DMS53 treated with DMSO at 0.1 percent for 48 hours (cell line): Measurements from ENCODE around the gene TSBP1.
"Not testable (repeated sequence)": the region's sequence is repeated elsewhere in the genome, so short reads cannot be mapped to it uniquely, and the experiment has no call there.

Experiments
- DNase-seq: peaks from one replicate; lab custom pipeline; 2025; ENCODE audit not compliant: unreplicated experiment; lab: John Stamatoyannopoulos, UW

The TSBP1 gene

GRCh38 chr6:32291543-32291942 lies 80.2 kb downstream of the TSBP1 start:
- DNase-seq = no peak

DNA sequence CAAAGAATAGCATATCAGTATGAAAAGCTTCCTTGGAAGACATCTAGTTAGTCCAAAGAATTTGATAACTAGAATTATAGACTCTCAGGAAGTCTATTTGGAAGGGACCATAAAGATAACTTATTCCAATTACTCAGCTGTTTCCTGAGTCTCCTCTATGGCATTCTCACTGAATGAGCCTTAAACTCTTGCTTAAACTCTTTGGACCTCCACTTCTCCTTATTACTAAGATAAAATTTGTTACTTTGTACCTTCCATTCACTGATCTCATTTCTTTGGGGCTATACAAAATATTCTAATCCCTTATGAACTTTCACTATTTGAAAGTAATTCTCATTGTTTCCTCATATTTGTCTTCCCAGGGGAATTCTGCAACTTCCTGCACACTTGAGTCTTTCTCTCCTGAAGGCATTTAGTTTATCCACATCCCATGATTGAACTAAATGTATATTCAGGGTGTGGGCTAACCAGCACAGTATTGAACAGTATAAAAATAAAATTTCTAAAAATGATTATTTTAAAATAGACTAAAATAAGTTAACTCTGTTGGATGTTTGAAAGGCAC lies 80.7 kb downstream of the TSBP1 start:
- DNase-seq = no peak

DNA sequence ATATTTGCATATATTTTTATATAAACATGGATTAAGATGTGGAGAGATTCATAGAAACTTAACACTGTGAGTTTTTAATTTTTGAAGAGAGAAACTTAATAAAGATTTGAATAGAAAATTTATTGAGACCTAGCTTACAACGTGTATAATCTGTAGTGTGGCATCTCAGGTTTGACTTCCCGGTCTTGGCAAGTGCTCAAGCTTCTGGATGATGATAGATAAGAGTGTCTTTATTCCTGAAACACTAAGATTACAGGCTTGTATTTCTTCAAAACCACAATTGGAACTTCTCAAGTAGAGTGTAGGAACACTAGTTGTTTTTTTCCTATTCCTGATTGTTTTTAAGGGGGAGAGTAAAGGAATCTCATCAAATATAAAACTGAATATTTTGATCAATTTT lies 83.3 kb downstream of the TSBP1 start:
- no peak for DNase-seq

- not testable (repeated sequence) for DNase-seq
Observed at GRCh38 chr6:32273801-32274577, 97.7 kb downstream of the TSBP1 start.

DNA sequence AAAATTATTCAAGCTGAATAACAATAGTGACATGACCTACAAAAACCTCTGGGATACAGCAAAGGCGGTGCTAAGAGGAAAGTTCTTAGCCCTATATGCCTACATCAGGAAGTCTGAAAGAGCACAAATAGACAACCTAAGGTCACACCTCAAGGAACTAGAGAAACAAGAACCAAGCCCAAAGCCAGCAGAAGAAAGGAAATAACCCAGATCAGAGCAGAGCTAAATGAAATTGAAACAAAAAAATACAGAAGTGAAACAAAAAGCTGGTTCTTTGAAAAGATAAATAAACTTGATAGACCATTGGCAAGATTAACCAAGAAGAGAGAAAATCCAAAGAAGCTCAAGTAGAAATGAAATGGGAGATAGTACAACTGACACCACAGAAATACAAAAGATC lies 100.3 kb downstream of the TSBP1 start:
- no peak for DNase-seq

DNA sequence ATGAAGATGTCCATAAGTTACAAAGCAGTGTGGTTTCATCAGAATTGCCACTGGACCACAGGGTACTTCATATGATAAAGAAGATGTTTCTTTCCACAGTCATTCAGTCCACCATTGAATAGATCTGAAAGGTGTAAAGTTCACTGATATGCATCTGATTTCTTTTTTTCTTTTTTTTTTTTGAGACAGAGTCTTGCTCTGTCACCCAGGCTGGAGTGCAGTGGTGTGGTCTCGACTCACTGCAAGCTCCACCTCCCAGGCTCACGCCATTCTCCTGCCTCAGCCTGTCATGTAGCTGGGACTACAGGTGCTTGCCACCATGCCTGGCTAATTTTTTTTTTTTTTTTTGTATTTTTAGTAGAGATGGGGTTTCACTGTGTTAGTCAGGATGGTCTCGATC lies 103.2 kb downstream of the TSBP1 start:
- DNase-seq = not testable (repeated sequence)

GRCh38 chr6:32267035-32267434 lies 104.7 kb downstream of the TSBP1 start:
- no peak for DNase-seq

DNA sequence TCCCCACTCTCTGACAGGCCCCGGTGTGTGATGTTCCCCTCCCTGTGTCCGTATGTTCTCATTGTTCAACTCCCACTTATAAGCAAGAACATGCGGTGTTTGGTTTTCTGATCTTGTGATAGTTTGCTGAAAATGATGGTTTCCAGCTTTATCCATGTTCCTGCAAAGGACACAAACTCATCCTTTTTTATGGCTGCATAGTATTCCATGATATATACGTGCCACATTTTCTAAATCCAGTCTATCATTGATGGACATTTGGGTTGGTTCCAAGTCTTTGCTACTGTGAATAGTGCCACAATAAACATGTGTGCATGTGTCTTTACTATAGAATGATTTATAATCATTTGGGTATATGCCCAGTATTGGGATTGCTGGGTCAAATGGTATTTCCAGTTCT lies 114.4 kb downstream of the TSBP1 start:
- DNase-seq = not testable (repeated sequence)

DNA sequence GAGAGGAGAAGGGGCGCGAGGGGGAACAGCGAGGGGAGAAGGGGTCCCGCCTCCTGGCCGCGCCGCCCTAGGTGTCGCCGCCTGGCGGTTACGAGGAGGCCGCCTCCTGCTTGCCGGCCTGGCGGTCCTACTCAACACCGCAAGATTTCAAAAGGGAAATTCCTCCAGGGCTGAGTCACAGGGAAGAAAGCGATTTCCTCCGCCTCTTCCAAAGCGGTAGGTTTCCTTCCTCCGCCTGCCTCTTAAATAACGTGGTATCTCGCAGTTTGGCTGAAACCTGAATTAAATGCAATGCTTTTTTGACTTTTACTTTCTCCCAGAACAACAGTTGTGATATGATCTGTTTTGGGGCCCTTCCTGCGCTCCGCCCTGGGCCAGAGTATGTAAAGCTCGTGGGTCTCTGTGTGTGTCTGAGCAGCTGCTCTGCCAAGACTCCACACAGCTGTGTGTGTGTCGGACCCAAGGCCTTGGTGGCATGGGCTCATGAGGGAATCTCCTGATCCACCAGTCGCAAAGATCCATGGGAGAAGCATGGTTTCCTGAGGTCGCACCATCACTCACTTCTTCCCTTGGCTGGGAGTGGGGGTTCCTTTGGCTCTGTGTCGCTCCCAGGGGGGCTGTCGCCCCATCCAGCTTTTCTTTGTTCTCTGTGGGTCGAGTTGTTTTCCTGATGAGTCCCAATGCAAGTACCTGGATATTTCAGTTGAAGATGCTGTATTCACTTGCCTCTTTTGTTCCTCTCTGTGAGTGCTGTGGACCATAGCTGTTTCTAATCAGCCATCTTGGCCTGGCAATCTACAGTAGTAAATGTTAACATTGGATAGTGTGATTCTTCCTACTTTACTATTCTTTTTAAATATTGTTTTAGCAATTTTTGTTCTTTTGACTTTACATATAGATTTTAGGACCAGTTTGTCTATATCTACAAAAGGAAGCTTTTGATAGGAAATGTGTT lies 116.2 kb downstream of the TSBP1 start:
- DNase-seq = no peak

DNA sequence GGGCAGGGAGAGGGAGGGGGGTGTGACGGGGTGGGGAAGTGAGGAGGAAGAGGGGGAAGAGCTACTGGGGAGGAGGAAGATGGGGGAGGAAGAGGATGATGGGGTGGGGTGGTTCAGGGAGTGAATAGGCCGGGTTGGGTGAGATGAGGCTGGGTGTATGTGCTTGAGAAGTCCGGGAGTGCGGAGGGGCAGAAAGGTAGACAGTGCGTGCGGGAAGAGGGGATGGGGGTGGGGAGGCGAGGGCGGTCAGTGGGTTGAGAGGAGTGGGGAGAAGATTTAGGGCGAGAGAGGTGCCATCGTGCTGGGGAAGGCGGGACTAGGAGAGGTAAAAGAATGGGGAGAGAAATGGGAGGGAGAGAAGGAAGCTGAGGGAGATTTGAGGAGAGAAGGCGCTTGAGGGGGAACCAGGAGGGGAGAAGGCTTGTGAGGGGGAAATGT lies 116.9 kb downstream of the TSBP1 start:
- no peak for DNase-seq

GRCh38 chr6:32252331-32253009 lies 119.2 kb downstream of the TSBP1 start:
- DNase-seq = no peak

GRCh38 chr6:32249262-32249661 lies 122.4 kb downstream of the TSBP1 start:
- DNase-seq = no peak

GRCh38 chr6:32247401-32247800 lies 124.3 kb downstream of the TSBP1 start:
- no peak for DNase-seq

DNA sequence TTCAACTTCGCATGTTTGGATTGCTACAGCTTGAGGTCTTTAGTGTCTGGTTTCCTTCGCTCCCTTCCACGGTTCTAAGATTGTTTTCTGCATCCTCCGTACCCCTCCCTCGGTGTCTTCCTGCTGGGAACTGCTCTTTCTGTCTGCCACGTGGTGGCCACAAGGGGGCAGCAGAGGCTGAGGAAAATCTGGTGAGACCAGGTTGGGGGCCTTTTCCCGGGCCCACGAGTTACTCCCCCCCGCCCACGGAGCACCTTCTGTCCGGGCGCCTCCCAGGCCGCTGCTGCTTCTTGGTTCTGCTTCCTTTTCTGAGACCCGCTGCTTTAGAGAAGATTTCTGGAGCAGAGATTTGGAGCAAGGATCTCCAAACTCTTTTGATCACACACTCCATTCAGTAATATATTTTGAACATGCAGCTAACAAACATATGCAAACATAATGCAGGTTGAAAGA lies 126.7 kb downstream of the TSBP1 start:
- DNase-seq = peak; percentile 56

DNA sequence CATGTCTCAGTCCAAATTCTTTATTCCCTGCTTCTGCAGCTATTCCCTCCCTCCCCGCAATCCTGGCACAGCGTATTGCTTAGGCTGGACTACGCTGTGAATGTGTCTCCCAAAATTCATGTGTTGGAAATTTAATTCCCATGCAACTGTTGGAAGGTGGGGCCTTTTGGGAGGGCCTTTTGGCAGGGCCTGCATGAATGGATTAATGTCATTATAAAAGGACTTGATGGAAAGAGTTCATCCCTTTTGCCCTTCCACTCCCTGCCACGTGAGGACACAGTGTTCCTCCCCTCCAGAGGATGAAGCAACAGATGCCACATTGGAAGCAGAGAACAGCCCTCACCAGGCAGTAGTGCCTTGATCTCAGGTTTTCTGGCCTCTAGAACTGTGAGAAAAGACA lies 127.4 kb downstream of the TSBP1 start:
- DNase-seq = no peak
